GM19455 (cell line): Measurements from ENCODE around the gene EXOC2.

Experiments used
- ATAC-seq: cut with Tn5 transposase; IDR thresholded peaks from one replicate; pipeline ENCODE4 v1.9.1; 2021; ENCODE audit not compliant: unreplicated experiment

The EXOC2 gene

DNA sequence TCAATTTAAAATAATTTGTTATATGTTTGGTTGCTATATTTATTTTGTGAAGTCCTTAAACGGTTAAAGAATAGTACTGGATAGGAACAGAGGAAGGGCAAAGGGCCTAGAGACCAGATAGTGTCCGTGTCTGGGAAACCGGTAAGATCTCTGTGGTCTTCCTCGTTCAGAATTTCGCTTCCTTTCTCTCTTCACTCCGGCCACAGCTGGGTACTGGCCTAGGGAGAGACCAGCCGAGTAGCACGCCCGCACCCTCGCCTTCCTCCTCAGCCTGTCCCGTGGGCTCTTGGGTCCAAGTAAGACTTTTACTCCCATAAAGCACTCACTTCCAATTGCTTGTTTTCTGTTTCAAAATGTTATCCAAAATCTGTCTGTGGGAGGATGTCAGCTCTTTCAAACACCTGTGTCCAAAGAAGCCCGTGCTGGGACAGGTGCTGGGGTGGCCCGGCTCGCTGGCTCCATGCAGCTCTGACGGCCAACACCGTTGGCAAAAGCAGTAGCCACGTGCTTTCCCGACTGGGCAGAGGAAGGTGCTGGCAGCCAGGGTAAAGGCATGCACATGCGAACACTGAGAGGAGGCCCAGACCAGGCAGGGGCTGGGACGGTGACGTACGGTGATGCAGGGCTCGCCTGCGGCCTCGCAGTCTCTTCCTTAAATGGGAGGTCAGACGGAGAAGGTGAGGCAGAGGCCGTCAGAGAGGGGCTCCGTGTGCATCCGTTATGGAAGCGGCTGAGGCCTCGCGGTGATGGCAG is 189.2 kb downstream of the EXOC2 start:
- ATAC-seq, result no peak

DNA sequence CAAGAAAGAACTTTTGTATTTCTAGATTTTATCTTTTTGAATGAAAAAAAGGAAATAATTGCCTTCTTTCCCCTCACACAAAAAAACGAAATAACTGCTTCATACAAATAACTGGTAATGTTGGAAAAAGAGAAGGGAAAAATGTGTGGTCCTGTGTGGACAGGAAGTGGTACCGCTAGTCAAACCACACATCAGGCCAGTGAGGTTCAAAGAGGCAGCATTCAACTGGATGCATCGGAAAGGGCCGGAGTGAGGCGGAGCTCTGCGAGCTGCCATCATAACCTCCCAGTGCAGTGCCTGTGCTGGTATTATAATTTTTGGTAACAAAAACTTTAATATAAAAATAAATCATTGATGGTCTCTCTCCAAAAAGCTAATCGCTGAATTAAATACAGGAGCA is 190.2 kb downstream of the EXOC2 start:
- ATAC-seq, result no peak

DNA sequence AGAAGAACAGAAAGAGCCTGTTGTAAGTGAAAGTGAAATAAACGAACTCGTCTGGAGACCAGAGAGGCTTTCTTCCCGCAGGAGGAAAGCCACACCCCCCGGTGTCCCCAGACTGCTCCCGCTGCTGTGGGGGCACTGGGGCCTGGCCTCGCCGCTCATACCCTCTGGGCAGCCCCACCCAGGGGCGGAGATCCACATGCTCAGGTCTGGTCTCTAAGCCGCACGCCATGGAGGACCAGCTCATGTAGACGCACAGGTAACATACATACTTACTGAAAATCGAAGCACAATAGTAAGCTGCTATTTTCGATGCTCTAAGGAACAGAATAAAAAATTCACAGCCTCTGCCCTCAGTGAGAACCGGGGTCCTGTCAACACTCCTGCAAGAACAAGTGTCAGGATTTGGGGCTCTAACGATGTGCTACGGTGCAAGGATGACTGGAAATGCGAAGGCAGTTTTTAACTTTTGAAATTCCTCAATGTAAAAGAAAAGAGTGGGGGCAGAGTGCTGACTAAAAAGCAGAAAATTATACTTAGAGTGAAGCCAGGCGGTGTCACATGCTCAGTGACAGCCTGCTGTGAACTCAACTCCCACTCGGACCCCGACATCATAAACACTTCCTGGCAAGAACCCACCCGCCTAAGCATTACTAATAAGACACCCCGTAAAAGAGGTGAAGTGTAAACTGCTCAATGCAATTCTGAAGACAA is 190.9 kb downstream of the EXOC2 start:
- ATAC-seq, result no peak

DNA sequence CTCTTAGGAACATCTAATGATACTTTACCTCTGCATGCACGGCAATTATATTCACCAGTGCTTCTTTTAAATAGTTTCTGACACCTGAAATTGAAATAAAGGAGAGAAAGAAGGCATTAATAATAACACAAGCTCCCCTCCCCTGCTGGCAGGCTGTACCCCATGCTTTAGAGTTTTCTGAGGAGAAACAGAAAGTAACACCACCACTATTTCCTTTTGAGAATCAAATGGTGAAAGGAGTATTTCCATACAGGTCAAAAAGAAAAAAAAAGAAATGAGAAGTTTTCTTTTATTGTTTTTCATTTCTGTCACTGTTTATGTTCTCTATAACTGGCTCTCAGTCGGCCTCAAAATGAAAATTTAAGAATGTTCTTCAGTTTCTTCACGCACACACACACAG is 193.3 kb downstream of the EXOC2 start:
- no peak for ATAC-seq

DNA sequence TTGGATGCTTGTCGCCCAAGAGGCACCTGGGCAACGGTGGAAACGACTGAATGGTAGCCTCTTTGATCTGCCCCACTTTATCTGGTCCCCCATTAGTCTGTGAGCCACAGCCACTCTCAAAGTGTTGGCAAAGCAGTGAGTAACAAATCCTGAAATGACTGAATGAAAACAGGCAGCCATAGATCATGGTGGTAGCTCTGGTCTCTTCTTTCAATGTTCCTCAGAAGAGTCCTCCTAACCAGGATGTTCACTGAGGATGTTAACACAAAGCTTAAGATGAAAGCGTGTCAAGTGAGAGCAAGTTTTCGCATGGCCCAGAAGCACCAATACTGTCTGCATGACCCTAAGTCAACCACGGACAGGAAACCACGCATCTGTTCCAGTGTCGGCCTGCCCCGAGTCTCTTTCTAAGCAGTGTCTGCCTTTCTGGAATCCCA is 194.1 kb downstream of the EXOC2 start:
- ATAC-seq, result no peak

DNA sequence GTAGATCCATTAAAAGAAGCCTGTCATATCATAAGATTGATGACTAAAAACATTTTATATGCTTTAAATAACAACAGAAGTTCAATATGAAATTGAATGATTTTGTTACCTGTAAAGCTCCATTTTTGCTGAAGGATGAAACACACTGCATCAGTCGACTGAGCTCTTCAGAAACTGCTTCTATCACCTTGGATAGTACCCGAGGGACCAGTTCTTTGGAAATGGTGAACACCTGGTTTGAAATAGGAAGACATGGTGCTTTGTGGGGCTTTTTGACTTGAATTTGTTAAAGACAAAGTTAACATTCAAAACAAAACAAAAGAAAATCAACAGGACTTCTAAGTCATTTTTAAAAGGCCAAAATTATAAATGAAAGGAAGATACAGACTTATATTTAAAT is 195.7 kb downstream of the EXOC2 start:
- no peak for ATAC-seq

DNA sequence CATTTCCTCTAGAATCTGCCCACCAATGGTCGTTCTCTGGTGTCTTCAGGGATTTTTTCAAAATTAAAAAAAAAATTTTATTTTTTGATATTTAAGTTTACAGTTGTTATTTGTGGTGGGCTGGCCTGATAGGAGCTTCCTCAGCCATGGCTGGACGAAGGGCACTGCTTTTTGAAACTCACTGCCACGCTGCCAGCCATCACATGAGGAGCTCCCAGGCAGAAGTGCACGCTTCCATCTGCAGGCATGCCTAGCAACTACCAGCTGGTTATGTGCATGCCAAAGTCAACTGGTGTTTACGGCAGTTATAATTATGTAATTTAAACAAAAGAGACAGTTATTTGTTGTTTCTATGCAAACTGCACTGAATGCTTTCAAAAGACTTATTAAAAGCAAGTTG is 196.3 kb downstream of the EXOC2 start:
- ATAC-seq, result no peak

DNA sequence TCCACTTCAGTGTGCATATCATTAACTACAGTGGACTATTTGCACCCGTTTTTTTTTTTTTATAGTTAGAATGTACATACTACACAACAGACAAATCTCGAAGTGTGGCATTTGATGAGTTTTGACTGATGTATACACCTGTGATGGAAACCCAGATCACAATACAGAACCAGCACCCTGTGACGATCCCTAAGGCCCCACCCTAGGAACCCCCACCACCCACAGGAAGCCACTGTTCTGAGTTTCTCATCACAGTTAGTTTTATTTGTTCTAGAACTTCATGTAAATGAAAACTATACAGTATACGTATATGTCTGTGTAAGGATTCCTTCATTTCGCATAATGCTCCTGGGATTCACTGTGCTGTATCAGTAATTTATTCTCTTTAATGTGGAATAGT is 198.5 kb downstream of the EXOC2 start:
- ATAC-seq, result no peak

DNA sequence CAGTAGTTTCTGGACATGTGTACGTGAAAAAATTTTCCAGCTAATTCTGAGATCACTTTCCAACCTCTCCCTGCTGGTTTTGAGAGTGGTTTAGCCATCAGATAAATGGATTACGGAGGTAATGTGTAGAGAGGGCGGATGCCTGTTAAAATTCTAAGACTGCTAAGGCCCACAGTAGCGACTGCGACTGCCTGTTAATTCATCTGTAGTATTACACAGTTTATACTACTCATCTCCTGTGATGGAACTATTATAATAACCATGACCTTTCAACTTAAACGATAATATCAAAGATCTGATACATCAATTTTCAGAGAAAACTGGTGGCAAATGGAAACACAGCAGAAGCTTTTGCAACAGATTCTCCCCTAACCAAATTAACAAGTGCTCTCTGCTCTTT is 199.1 kb downstream of the EXOC2 start:
- no peak for ATAC-seq

DNA sequence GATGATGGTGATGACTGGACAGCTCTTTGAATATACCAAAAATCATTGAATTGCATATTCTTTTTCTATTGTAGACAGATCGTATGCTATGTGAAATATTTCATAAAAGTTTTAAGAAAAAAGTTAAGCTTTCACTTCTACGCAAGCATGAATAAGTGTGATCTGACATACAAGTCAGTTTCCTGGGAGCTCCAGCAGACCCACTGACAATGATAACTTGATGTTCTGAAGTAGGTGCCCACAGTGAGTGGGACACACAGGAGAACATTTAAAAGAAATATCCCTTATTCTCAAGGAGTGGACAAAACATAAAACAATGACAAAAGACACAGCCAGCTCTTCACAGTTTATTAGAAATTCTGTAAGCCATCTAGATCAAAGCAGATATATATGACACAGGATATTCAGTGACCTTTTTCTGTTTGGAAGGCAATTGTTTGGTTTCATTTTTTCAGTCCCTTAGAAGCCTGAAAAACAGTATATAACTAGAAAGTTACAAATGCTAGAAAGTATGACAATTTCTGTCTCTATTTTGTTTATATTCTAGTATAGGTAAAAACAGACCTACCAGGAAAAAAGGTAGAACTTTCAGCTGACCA is 200.0 kb downstream of the EXOC2 start:
- ATAC-seq, result no peak

DNA sequence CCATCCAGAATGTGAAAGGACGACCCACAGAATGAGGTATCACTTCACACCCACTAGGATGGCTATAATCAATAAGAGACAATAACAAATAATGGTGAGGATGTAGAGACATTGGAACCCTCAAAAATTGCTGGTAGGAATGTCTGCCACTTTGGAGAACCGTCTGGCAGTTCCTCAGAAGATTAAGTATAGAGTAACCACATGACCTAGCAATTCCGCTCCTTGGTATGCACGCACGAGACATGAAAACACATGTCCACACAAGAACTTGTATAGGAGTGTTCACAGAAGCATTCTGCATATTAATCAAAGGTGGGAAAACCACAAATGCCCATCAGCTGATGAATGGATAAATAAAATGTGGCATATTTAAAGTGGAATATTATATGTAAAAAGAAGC is 200.8 kb downstream of the EXOC2 start:
- no peak for ATAC-seq

DNA sequence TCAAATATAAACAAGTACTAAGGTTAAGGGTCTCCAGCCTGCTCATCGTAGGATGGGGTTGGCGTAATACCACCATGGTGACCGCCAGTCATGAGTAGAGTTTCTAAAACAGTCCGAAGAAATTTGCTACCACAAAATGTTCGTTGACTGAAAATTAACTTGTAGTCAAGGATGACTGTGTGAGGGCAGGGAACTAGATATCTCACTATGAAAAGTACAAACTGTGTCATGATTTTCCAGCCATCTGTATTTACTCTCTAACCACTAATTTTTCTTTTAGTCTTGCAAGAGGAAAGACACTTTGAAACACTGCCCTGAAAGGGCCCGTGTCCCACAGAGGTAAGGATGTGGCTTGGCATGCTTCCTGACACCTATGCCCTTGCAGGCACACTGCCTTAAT is 201.7 kb downstream of the EXOC2 start:
- ATAC-seq, result no peak

DNA sequence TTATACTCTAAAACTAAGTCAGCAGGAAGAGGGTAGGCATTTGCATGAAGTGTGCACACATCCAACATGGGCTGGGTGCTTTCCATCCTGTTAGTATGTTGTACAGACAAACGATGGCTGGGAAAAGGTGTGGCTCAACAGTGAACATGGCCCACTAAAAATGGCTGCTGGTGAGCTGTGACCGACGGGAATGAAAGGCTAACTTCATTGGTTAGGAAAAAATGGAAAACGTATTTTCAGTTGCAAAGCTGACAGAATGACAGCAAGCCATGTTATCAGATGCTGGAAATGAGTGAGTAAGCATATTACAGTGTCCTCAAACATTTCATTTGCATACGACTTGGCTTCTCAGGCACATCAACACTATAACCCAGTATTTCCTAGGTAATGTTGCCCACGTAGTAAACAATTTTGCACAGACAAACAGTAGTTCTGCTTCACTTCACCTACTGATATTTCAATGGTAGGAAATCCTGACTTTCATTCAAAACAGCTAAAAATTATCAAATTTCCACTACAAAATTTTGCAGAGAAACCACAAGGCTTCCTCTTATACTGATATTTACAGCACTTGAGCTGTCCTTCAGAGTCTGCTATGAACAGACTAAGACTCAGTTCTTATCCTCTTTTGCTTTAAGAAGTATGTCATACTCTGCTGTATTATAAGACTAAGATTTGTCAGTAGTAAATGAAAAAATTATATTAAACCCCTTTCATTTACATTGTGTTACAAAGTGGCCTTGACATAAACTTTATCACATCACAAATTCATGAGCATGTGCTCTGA is 202.5 kb downstream of the EXOC2 start:
- ATAC-seq, result no peak

DNA sequence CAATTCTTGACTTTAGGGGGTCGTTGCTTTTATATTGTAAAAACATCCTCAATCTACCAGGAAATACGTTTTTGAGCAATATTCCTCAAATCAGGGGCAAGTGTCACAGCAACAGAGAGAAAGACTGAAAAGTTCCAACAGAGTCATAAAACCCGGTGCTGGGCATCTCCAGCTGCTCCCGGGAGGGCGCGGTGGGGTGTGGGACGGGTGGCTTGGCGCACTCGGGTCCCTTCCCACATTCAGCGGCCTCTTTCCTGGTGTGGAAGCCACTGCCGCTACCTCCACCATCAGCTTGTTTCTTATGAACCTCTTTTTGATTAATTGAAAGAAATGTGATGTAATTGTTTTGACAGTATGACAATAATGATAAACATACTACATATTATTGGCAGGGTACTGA is 203.2 kb downstream of the EXOC2 start:
- no peak for ATAC-seq

DNA sequence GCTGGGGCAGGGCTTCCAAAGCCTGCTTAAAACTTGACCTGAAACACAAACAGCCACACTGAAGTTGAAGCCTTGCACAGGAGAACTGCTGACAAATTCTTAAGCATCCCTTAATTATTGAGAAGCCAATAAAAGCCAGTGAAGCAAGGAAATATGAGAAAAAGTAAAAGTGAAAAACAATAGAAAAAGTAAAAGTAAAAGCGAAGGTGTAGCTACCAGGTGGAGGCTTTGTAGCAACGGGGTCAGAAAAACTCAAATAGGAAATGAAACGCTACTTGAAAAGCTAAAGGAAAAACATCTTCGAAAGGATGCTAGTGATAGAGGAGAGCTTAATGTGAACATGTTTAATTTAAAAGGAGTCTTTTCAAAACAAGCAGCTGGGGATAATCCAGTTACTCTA is 203.9 kb downstream of the EXOC2 start:
- no peak for ATAC-seq

DNA sequence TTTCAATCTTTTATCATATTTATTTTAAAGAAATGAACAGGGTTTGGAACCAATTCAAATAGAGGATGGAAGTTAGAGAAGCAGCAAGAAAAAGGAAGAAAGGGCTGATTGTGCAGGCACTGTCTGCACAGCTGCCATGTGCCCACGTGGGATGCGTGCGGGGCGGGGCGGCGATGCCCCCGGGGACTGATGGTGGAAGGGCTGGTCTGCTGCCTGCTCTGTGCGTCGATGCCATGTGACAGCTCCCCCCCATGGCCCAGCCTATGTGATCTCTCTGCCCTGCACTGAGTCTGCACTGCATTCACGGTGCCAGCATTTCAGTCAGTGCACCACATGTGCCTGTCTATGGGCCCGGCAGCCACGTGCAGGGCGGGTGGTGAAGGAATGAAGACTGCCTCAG is 205.0 kb downstream of the EXOC2 start:
- no peak for ATAC-seq

DNA sequence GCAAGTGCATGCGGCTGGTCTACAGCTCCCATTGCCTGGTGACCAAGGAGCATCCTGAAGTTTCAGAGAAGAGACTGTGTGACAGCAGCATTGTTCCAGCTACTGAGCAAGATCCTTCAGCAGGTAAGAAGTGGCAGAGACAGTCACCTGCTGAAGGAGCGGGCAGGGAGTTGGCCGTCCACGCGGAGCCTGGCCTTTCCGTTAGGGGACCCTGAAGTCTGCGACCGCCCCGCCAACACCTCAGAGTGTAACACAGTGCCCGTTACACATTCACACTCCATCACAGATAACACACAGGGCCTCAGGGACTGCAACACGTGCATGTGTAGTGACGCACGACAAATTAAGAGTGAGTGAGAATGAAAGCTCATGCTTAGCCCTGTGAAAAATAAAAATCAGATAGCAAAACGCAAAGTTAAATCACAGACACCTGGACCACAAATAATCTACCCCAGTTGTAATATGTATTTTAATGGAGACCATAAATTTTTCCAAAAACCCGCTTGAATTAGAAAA is 207.2 kb downstream of the EXOC2 start:
- ATAC-seq, result no peak

DNA sequence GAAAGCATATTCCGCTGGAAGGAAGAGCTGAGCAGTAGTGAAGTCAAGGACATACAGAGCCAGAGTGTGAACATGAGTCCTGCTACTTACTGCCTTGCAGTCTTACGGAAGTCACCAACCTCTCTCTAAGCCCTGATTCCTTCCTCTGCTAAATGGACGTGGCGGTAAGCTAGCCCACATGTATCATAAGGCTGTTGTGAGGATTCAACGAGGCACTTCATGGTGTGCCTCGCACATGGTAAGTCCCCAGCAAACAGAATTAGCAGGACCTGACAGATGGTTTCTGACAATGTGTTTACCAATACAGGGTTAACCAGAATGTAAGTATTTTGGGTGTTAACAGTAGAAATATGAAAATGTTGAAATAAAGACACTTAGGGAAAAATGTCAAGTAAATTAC is 208.2 kb downstream of the EXOC2 start:
- ATAC-seq, result no peak

DNA sequence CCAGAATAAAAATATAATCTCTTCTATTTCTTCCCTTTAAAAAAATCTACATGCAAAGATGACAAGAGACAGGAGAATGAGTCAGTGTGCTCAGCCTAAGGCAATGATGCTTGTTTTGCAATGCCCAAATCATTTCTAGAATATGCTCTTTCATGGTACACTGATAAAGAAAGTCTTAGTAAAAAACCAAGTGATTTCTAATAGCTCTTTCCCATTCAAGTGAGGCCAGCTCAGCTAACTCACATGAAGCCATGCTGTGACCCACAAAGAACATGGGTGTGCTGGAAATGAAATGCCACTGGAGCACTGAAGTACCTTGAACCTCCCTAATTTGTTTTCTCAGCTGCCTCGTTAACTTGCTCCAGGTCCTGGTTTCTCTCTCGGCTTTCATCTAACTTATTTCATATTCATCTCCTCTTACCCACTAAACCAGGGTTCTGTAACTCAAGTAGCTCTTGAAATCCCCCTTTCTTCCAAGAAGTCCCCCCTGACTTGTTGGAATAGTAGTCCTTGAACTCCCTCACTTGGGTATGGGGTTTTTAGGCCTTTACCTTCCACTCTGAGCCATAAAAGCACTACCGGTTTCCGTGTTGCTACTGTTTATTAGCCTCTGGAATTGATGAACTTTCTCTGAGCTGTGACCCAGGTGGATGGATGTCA is 208.7 kb downstream of the EXOC2 start:
- ATAC-seq, result no peak

DNA sequence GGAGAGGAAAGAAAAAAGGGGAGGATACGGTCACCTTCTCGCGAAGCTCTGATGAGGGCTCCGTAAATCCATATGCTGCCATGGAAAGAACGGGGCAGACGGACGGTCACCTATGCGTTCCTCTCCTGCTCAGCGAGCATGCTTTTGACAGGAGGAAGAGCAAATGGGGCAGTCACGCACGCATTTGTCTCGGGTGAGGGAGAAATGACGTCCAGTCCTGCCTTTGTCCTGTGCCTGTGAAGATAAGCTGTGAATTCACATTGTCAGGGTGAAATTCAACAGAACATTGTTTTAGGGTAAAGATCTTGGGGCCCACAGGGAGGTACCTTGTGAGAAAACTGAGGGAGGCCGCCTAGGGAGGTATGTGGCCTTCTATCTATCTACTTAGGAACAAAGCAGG is 217.6 kb downstream of the EXOC2 start:
- ATAC-seq, result no peak
